HEK293 (cell line): ENCODE results near the gene PKNOX2.

Experiments
- CTCF ChIP-seq: fragments of 450-650 bp; formaldehyde crosslinking; IDR thresholded peaks from 2 replicates; pipeline ENCODE4 v1.5.1; 2016; ENCODE audit warnings: missing biosample characterization, missing genetic modification characterization
- SP2 ChIP-seq: fragments of 450-650 bp; formaldehyde crosslinking; IDR thresholded peaks from 2 replicates; pipeline ENCODE4 v1.5.1; 2016; ENCODE audit warnings: missing biosample characterization, missing genetic modification characterization
- YY1 ChIP-seq: fragments of 450-650 bp; formaldehyde crosslinking; IDR thresholded peaks from 2 replicates; pipeline ENCODE4 v1.5.1; 2018; ENCODE audit warnings: missing biosample characterization, missing genetic modification characterization
- ZNF121 ChIP-seq: fragments of 450-650 bp; formaldehyde crosslinking; IDR thresholded peaks from 2 replicates; pipeline ENCODE4 v1.5.1; 2016; ENCODE audit warnings: missing biosample characterization, missing genetic modification characterization
- ZNF140 ChIP-seq: fragments of 450-650 bp; formaldehyde crosslinking; IDR thresholded peaks from 2 replicates; pipeline ENCODE4 v1.5.1; 2016; ENCODE audit warnings: missing biosample characterization, missing genetic modification characterization
- ZNF274 ChIP-seq, 2 experiments: fragments of 200-500 bp in 1 of 2; fragments of 450-650 bp in 1 of 2; sonication (Bioruptor generic) in 1 of 2; formaldehyde crosslinking in 1 of 2; IDR thresholded peaks; 2 replicates each; pipeline versions ENCODE4 v1.5.1 to v1.6.1; 2014 to 2016; ENCODE audit warnings: borderline replicate concordance in 1 of 2, inconsistent platforms in 1 of 2, low read length in 1 of 2, missing biosample characterization in 1 of 2, missing genetic modification characterization in 1 of 2
- ZNF449 ChIP-seq: fragments of 450-650 bp; formaldehyde crosslinking; IDR thresholded peaks from 2 replicates; pipeline ENCODE4 v1.5.1; 2017; ENCODE audit warnings: missing biosample characterization, mild to moderate bottlenecking, missing genetic modification characterization, moderate library complexity
- ZSCAN4 ChIP-seq: fragments of 450-650 bp; formaldehyde crosslinking; IDR thresholded peaks from 2 replicates; pipeline ENCODE4 v1.5.1; 2017; ENCODE audit warnings: missing biosample characterization, missing genetic modification characterization
- TF ChIP-seq, protein P1 (sequence below): fragments of 450-650 bp; formaldehyde crosslinking; IDR thresholded peaks from 2 replicates; pipeline ENCODE4 v1.5.1; 2016; ENCODE audit warnings: missing biosample characterization, missing genetic modification characterization, borderline replicate concordance

GRCh38 chr11:125162743-125163142 is 1.8 kb upstream of the PKNOX2 start:
- TF ChIP-seq, protein P1, sequence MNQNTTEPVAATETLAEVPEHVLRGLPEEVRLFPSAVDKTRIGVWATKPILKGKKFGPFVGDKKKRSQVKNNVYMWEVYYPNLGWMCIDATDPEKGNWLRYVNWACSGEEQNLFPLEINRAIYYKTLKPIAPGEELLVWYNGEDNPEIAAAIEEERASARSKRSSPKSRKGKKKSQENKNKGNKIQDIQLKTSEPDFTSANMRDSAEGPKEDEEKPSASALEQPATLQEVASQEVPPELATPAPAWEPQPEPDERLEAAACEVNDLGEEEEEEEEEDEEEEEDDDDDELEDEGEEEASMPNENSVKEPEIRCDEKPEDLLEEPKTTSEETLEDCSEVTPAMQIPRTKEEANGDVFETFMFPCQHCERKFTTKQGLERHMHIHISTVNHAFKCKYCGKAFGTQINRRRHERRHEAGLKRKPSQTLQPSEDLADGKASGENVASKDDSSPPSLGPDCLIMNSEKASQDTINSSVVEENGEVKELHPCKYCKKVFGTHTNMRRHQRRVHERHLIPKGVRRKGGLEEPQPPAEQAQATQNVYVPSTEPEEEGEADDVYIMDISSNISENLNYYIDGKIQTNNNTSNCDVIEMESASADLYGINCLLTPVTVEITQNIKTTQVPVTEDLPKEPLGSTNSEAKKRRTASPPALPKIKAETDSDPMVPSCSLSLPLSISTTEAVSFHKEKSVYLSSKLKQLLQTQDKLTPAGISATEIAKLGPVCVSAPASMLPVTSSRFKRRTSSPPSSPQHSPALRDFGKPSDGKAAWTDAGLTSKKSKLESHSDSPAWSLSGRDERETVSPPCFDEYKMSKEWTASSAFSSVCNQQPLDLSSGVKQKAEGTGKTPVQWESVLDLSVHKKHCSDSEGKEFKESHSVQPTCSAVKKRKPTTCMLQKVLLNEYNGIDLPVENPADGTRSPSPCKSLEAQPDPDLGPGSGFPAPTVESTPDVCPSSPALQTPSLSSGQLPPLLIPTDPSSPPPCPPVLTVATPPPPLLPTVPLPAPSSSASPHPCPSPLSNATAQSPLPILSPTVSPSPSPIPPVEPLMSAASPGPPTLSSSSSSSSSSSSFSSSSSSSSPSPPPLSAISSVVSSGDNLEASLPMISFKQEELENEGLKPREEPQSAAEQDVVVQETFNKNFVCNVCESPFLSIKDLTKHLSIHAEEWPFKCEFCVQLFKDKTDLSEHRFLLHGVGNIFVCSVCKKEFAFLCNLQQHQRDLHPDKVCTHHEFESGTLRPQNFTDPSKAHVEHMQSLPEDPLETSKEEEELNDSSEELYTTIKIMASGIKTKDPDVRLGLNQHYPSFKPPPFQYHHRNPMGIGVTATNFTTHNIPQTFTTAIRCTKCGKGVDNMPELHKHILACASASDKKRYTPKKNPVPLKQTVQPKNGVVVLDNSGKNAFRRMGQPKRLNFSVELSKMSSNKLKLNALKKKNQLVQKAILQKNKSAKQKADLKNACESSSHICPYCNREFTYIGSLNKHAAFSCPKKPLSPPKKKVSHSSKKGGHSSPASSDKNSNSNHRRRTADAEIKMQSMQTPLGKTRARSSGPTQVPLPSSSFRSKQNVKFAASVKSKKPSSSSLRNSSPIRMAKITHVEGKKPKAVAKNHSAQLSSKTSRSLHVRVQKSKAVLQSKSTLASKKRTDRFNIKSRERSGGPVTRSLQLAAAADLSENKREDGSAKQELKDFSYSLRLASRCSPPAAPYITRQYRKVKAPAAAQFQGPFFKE = no peak
- TF ChIP-seq YY1 (tag by site-specific recombination) (no peak), ZNF121 (no peak), CTCF (tag by site-specific recombination) (no peak), ZSCAN4 (tag by site-specific recombination) (no peak), ZNF449 (tag by site-specific recombination) (no peak), ZNF274 (IDR thresholded peaks at IDR 0.05; ENCODE audit: low read length) (no peak), ZNF274 (tag by site-specific recombination; IDR thresholded peaks at IDR 0.05; ENCODE audit: borderline replicate concordance) (no peak), ZNF140 (tag by site-specific recombination) (no peak), SP2 (no peak)
